Limb (tissue), 2 donors: ENCODE results near the gene PATJ.
"Not testable (repeated sequence)": the region's sequence is repeated elsewhere in the genome, so short reads cannot be mapped to it uniquely, and the experiment has no call there.

Experiments
- DNase-seq, 2 donors: peaks; one replicate each; pipeline ENCODE4 v3.0.0-alpha.2; 2016; ENCODE audit errors: extremely low spot score in 2 of 2

PATJ gene

GRCh38 chr1:61748566-61748965, 6.3 kb downstream of the PATJ start:
- DNase-seq = no peak

GRCh38 chr1:61749574-61749973, 7.3 kb downstream of the PATJ start:
- no peak for DNase-seq

GRCh38 chr1:61752921-61753389, 10.7 kb downstream of the PATJ start:
- no peak for DNase-seq

GRCh38 chr1:61753998-61754508, 11.8 kb downstream of the PATJ start:
- no peak for DNase-seq

- no peak for DNase-seq
These were observed 12.3 kb downstream of the PATJ start for GRCh38 chr1:61754545-61754944.

- no peak for DNase-seq
These were observed 14.5 kb downstream of the PATJ start for GRCh38 chr1:61756773-61757172.

- no peak for DNase-seq
These were observed 15.7 kb downstream of the PATJ start for GRCh38 chr1:61757950-61758349.

GRCh38 chr1:61770131-61770530, 27.9 kb downstream of the PATJ start:
- DNase-seq = no peak

GRCh38 chr1:61776091-61776490, 33.8 kb downstream of the PATJ start:
- DNase-seq = no peak

GRCh38 chr1:61779231-61779630, 37.0 kb downstream of the PATJ start:
- no peak for DNase-seq

GRCh38 chr1:61781151-61781550, 38.9 kb downstream of the PATJ start:
- DNase-seq = no peak

- no peak for DNase-seq
These were observed 40.5 kb downstream of the PATJ start for GRCh38 chr1:61782771-61783170.

- peak in 1 of 2 donors; percentile 25 for DNase-seq
These were observed 42.4 kb downstream of the PATJ start for GRCh38 chr1:61784726-61785125.

- DNase-seq = no peak
These were observed 48.6 kb downstream of the PATJ start for GRCh38 chr1:61790837-61791236.

GRCh38 chr1:61797045-61797755, 54.9 kb downstream of the PATJ start:
- DNase-seq = no peak

- DNase-seq = not testable (repeated sequence)
These were observed 58.8 kb downstream of the PATJ start for GRCh38 chr1:61801047-61801446.

GRCh38 chr1:61807606-61808140, 65.4 kb downstream of the PATJ start:
- no peak for DNase-seq

- no peak for DNase-seq
These were observed 66.0 kb downstream of the PATJ start for GRCh38 chr1:61808321-61808720.

- DNase-seq = no peak
These were observed 66.7 kb downstream of the PATJ start for GRCh38 chr1:61808968-61809367.

- DNase-seq = no peak
These were observed 70.6 kb downstream of the PATJ start for GRCh38 chr1:61812916-61813315.

GRCh38 chr1:61816191-61816590, 73.9 kb downstream of the PATJ start:
- DNase-seq = no peak

- DNase-seq = no peak
These were observed 76.7 kb downstream of the PATJ start for GRCh38 chr1:61818992-61819391.

GRCh38 chr1:61819421-61819820, 77.1 kb downstream of the PATJ start:
- DNase-seq = no peak
